Stomach (tissue), 9 donors: ENCODE measurements around the gene ST8SIA3. TPM values are rescaled to one million over a fixed set of nuclear protein-coding genes. Genes with fewer than 3 reads are reported as not detected.

ENCODE experiments used
- DNase-seq, 2 donors: peaks; one replicate each; pipeline versions ENCODE4 v3.0.0 to v3.0.0-alpha.2; 2013 to 2019
- H3K27ac ChIP-seq, 5 donors: fragments of 200-600 bp in 4 of 5; sonication (generic) in 4 of 5; one replicate each; pipeline ENCODE4 v1.5.1; 2013 to 2019; ENCODE audit warnings: mild to moderate bottlenecking in 1 of 5, moderate library complexity in 1 of 5
- H3K27me3 ChIP-seq, 3 donors: fragments of 200-600 bp; sonication (generic); one replicate each; pipeline ENCODE4 v1.5.1; 2017 to 2019; ENCODE audit warnings: mixed run types in 1 of 3
- H3K36me3 ChIP-seq, 4 donors: fragments of 200-600 bp; sonication (generic); 1 replicate in 3 of 4; 2 replicates in 1 of 4; pipeline ENCODE4 v1.5.1; 2016 to 2019
- H3K4me1 ChIP-seq, 4 donors: fragments of 200-600 bp; sonication (generic); one replicate each; pipeline ENCODE4 v1.5.1; 2016 to 2019
- H3K4me3 ChIP-seq, 4 donors: fragments of 200-600 bp; sonication (generic) in 3 of 4; one replicate each; pipeline ENCODE4 v1.5.1; 2016 to 2019; ENCODE audit warnings: mild to moderate bottlenecking in 1 of 4
- H3K9me3 ChIP-seq, 4 donors: fragments of 200-600 bp; sonication (generic); one replicate each; pipeline ENCODE4 v1.5.1; 2016 to 2019
- CTCF ChIP-seq, 7 experiments: fragments of 450-650 bp in 4 of 7; fragments of 200-600 bp in 3 of 7; sonication (generic) in 3 of 7; IDR thresholded peaks; one replicate each; pipeline ENCODE4 v1.5.1; 2016 to 2019; ENCODE audit warnings: antibody characterized with exemption in 7 of 7, control low read depth in 2 of 7, mild to moderate bottlenecking in 1 of 7
- EP300 ChIP-seq: sonication (generic); formaldehyde crosslinking; IDR thresholded peaks from one replicate; pipeline ENCODE4 v1.6.1; 2017; ENCODE audit warnings: antibody characterized with exemption
- POLR2A ChIP-seq, 4 donors: fragments of 450-650 bp; IDR thresholded peaks; one replicate each; pipeline ENCODE4 v1.6.1; 2016; ENCODE audit warnings: antibody characterized with exemption in 4 of 4, control low read depth in 2 of 4, mild to moderate bottlenecking in 1 of 4, moderate library complexity in 1 of 4
- POLR2AphosphoS5 ChIP-seq, 3 donors: sonication (generic); formaldehyde crosslinking; IDR thresholded peaks; one replicate each; pipeline ENCODE4 v1.6.1; 2016; ENCODE audit warnings: antibody characterized with exemption in 3 of 3
- WGBS, 5 donors: extraction: QIAGEN DNeasy Blood & Tissue Kit in 3 of 5; methylation state at CpG; one replicate each; pipeline versions ENCODE4 v1.1.5 to v1.1.7; 2013 to 2018; 5-methylcytosine and 5-hydroxymethylcytosine counted together
- intact Hi-C: fragments of 100-400 bp; cut with DNase I; formaldehyde crosslinking; loops from one replicate; pipeline ENCODE4 v1.15.1; 2023; ENCODE audit warnings: low total_unique reads
- polyA plus RNA-seq, 3 donors: library from polyadenylated mRNA; stranded (reverse); fragments of 200-250 nt; gene quantifications; one replicate each; pipeline ENCODE4 v1.2.3, GENCODE V29; 2013
- total RNA-seq, 5 donors: library from RNA; depleted of rRNA; stranded (reverse); fragments of >200 nt; gene quantifications; one replicate each; pipeline versions ENCODE4 v1.1.0 to v1.2.3, GENCODE V29; 2014 to 2016
- donor health status: healthy with polysubstance abuse.
- donor health status: Bipolar disorder and iron deficiency.
- donor health status: healthy.

Gene ST8SIA3
- total and polyA plus RNA-seq, 8 donors, result 0.35 to 0.56 (median 0.55) TPM; not detected in 5

GRCh38 chr18:57366528-57367081, 14.2 kb downstream of the ST8SIA3 start:
- TF ChIP-seq CTCF (IDR thresholded peaks at IDR 0.05), result no peak
- TF ChIP-seq POLR2AphosphoS5 (IDR thresholded peaks at IDR 0.05), result no peak
- TF ChIP-seq EP300, result no peak
- TF ChIP-seq POLR2A (IDR thresholded peaks at IDR 0.05), result no peak
- WGBS, 5 donors, result 77 to 82% (median 78%) methylated on average over 2 of the region's 2 CpGs

GRCh38 chr18:57372444-57372843, 20.1 kb downstream of the ST8SIA3 start:
- TF ChIP-seq CTCF (IDR thresholded peaks at IDR 0.05) (no peak), POLR2AphosphoS5 (IDR thresholded peaks at IDR 0.05) (no peak), POLR2A (IDR thresholded peaks at IDR 0.05) (no peak), EP300 (no peak)
- intact Hi-C loops, result no loop called here
- no peak for DNase-seq
- H3K27me3 ChIP-seq, result peaks cover 0 to 6% (median 0%) of the 10 kb centered on the region in 3 donors
- no peaks in the 10 kb centered on the region for H3K36me3 ChIP-seq
- no peaks in the 10 kb centered on the region for H3K9me3 ChIP-seq
- H3K27ac ChIP-seq, result no peak overlapping the region
- WGBS, 5 donors, result 86 to 93% (median 91%) methylated on average over 9 of the region's 9 CpGs
- H3K4me3 ChIP-seq, result no peak overlapping the region
- no peaks in the 10 kb centered on the region for H3K4me1 ChIP-seq

More at GRCh38 chr18:57366528-57367081, 14.2 kb downstream of the ST8SIA3 start:
- no peaks in the 10 kb centered on the region for H3K4me1 ChIP-seq
- H3K36me3 ChIP-seq, result no peaks in the 10 kb centered on the region
- H3K9me3 ChIP-seq, result no peaks in the 10 kb centered on the region
- H3K4me3 ChIP-seq, result no peak overlapping the region
- DNase-seq, result no peak
- no peak overlapping the region for H3K27ac ChIP-seq
- H3K27me3 ChIP-seq, result peaks cover 0 to under 1% (median 0%) of the 10 kb centered on the region in 3 donors
- intact Hi-C loops, result no loop called here

GRCh38 chr18:57373017-57373416, 20.7 kb downstream of the ST8SIA3 start:
- DNase-seq, result no peak
- Histone ChIP-seq H3K27me3 (peaks cover 0 to 11% (median 0%) of the 10 kb centered on the region in 3 donors), H3K4me3 (no peak overlapping the region), H3K4me1 (no peaks in the 10 kb centered on the region), H3K27ac (no peak overlapping the region), H3K9me3 (no peaks in the 10 kb centered on the region), H3K36me3 (no peaks in the 10 kb centered on the region)
- intact Hi-C loops, result no loop called here
- TF ChIP-seq POLR2A (IDR thresholded peaks at IDR 0.05) (no peak), EP300 (no peak), POLR2AphosphoS5 (IDR thresholded peaks at IDR 0.05) (no peak), CTCF (IDR thresholded peaks at IDR 0.05) (no peak)
- WGBS, 5 donors, result 85 to 95% (median 90%) methylated on average over 4 of the region's 4 CpGs

GRCh38 chr18:57376503-57376902, 24.1 kb downstream of the ST8SIA3 start:
- 66 to 90% (median 83%) methylated on average over 2 of the region's 2 CpGs for WGBS, 5 donors
- intact Hi-C loops, result no loop called here
- TF ChIP-seq EP300 (no peak), CTCF (IDR thresholded peaks at IDR 0.05) (no peak), POLR2A (IDR thresholded peaks at IDR 0.05) (no peak), POLR2AphosphoS5 (IDR thresholded peaks at IDR 0.05) (no peak)
- Histone ChIP-seq H3K9me3 (no peaks in the 10 kb centered on the region), H3K27ac (no peak overlapping the region), H3K4me1 (no peaks in the 10 kb centered on the region), H3K4me3 (no peak overlapping the region), H3K27me3 (peaks cover 0 to 11% (median 0%) of the 10 kb centered on the region in 3 donors), H3K36me3 (no peaks in the 10 kb centered on the region)
- DNase-seq, result no peak
